ENCODE measurements around the gene DNAH3. TPM values are rescaled to one million over a fixed set of nuclear protein-coding genes. Genes with fewer than 3 reads are reported as not detected.
"Not testable (repeated sequence)": the region's sequence is repeated elsewhere in the genome, so short reads cannot be mapped to it uniquely, and the experiment has no call there.

Gene DNAH3
- total and polyA plus RNA-seq, 2 experiments from 2014 or later: not detected

DNA sequence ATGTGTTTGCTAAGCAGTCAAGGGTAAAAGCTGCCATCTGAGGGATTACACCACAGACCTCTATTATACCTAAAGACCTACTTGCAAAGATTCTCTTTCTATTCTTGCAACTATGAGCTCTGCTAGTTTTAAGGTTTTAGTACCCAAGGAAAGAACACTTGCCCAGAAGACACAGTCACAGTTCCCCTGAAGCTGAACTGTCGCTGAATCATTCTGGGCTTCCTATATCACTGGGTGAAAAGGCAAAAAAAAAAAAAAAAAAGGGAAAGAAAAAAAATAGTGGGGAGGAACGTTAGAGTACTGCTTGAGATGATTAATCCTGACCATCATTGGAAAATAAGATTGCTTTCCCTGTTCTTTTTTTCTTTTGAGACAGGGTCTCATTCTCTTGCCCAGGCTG is 212.2 kb downstream of the DNAH3 start:
- no peak overlapping the region for H3K4me3 ChIP-seq
- in situ Hi-C loops (cut with MboI): no loop called here
- H3K36me3 ChIP-seq (ENCODE audit: low read depth): no peaks in the 10 kb centered on the region
- no peaks in the 10 kb centered on the region for H3K9me3 ChIP-seq (ENCODE audit: low read depth)
- no peak overlapping the region for H3K9ac ChIP-seq
- no peaks in the 10 kb centered on the region for H4K20me1 ChIP-seq (ENCODE audit: insufficient read depth)
- WGBS, 2 experiments (ENCODE audit: low coverage in 1 of 2, low lambda C conversion rate in 2 of 2, missing lambda C conversion rate in 2 of 2): 3 to 8% methylated on average over 2 of the region's 2 CpGs
- no peak overlapping the region for H3K4me2 ChIP-seq (ENCODE audit: unreplicated experiment)
- H3K27me3 ChIP-seq (replicated peaks; ENCODE audit: insufficient read depth): no peaks in the 10 kb centered on the region
- H3K4me1 ChIP-seq (ENCODE audit: insufficient read depth): peaks cover 13% of the 10 kb centered on the region
- H2AFZ ChIP-seq: peak overlapping the region; percentile 50; the same call in 1 of the 2 replicates
- H3F3A ChIP-seq (ENCODE audit: insufficient read depth): peaks cover 14% of the 10 kb centered on the region; the same call in 1 of the 2 replicates
- no peak for TF ChIP-seq EZH2 (IDR thresholded peaks at IDR 0.05; ENCODE audit: insufficient read depth, poor library complexity, severe bottlenecking)
- TF ChIP-seq EZH2phosphoT487 (IDR thresholded peaks at IDR 0.05; ENCODE audit: insufficient read depth, low read depth): no peak
- no peaks in the 10 kb centered on the region for H3K79me2 ChIP-seq (ENCODE audit: insufficient read depth)
- peak; percentile 82 for DNase-seq
- H3K27ac ChIP-seq: peak overlapping the region; percentile 17; the same call in 1 of the 2 replicates
- no peaks in the 10 kb centered on the region for H3K9me2 ChIP-seq (ENCODE audit: insufficient read depth)

GRCh38 chr16:20937736-20938135 is 212.9 kb downstream of the DNAH3 start:
- in situ Hi-C loops (cut with MboI): no loop called here
- WGBS, 2 experiments (ENCODE audit: low coverage in 1 of 2, low lambda C conversion rate in 2 of 2, missing lambda C conversion rate in 2 of 2): 74 to 78% methylated on average over 6 of the region's 6 CpGs
- no peaks in the 10 kb centered on the region for H3K79me2 ChIP-seq (ENCODE audit: insufficient read depth)
- H3K27me3 ChIP-seq (replicated peaks; ENCODE audit: insufficient read depth): no peaks in the 10 kb centered on the region
- no peak overlapping the region for H3K4me2 ChIP-seq (ENCODE audit: unreplicated experiment)
- no peaks in the 10 kb centered on the region for H4K20me1 ChIP-seq (ENCODE audit: insufficient read depth)
- peaks cover 14% of the 10 kb centered on the region; the same call in 1 of the 2 replicates for H3F3A ChIP-seq (ENCODE audit: insufficient read depth)
- H2AFZ ChIP-seq: 0 out of 2 replicates have a peak overlapping the region, but pooled peaks have one; percentile 50
- H3K27ac ChIP-seq: no peak overlapping the region
- TF ChIP-seq EZH2 (IDR thresholded peaks at IDR 0.05; ENCODE audit: insufficient read depth, poor library complexity, severe bottlenecking) (no peak), EZH2phosphoT487 (IDR thresholded peaks at IDR 0.05; ENCODE audit: insufficient read depth, low read depth) (no peak)
- H3K4me1 ChIP-seq (ENCODE audit: insufficient read depth): peaks cover 13% of the 10 kb centered on the region
- H3K4me3 ChIP-seq: no peak overlapping the region
- H3K9me3 ChIP-seq (ENCODE audit: low read depth): no peaks in the 10 kb centered on the region
- H3K9me2 ChIP-seq (ENCODE audit: insufficient read depth): no peaks in the 10 kb centered on the region
- no peak for DNase-seq
- no peak overlapping the region for H3K9ac ChIP-seq
- H3K36me3 ChIP-seq (ENCODE audit: low read depth): no peaks in the 10 kb centered on the region

- H3K27me3 ChIP-seq (replicated peaks; ENCODE audit: insufficient read depth): no peaks in the 10 kb centered on the region
- H3K36me3 ChIP-seq (ENCODE audit: low read depth): no peaks in the 10 kb centered on the region
- H3K9me3 ChIP-seq (ENCODE audit: low read depth): no peaks in the 10 kb centered on the region
- no peaks in the 10 kb centered on the region for H3K9me2 ChIP-seq (ENCODE audit: insufficient read depth)
- no peak overlapping the region for H3K4me2 ChIP-seq (ENCODE audit: unreplicated experiment)
- H4K20me1 ChIP-seq (ENCODE audit: insufficient read depth): no peaks in the 10 kb centered on the region
- no peak for DNase-seq
- H3K79me2 ChIP-seq (ENCODE audit: insufficient read depth): no peaks in the 10 kb centered on the region
- H3K4me3 ChIP-seq: no peak overlapping the region
- no peak overlapping the region for H2AFZ ChIP-seq
- no peak overlapping the region for H3K27ac ChIP-seq
- TF ChIP-seq EZH2 (IDR thresholded peaks at IDR 0.05; ENCODE audit: insufficient read depth, poor library complexity, severe bottlenecking) (no peak), EZH2phosphoT487 (IDR thresholded peaks at IDR 0.05; ENCODE audit: insufficient read depth, low read depth) (no peak)
- H3F3A ChIP-seq (ENCODE audit: insufficient read depth): peaks cover 8% of the 10 kb centered on the region; the same call in 1 of the 2 replicates
- peaks cover 19% of the 10 kb centered on the region for H3K4me1 ChIP-seq (ENCODE audit: insufficient read depth)
- H3K9ac ChIP-seq: no peak overlapping the region
- in situ Hi-C loops (cut with MboI): no loop called here
Measured at GRCh38 chr16:20933589-20933988, 217.1 kb downstream of the DNAH3 start.

DNA sequence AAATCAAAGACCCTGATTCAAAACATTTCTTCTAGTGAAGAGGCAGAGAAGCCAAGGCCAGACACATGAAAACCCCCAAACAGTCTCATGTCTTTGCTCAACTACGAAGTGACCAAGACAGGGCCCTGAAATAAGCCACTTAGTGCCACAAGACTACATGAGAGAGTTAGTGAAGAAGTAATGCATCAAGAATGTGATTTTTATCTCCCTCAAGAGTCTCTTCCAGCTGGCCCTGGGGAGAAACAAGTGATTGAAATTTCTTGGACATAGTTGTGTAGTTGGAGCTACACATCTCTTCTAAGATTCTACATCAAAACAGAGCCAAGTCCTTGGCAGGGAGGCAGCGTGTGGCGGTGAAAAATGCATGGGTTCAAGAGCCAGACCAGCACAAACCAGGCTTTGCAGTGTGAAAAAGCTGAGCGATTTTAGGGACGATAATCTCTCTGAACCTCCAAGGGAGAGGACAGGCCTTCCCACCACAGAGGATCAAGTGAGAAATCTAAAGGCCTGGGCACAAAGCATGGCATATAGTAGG is 219.5 kb downstream of the DNAH3 start:
- Histone ChIP-seq H3K27ac (peak overlapping the region; percentile 30), H3K27me3 (replicated peaks; ENCODE audit: insufficient read depth) (no peaks in the 10 kb centered on the region), H3K36me3 (ENCODE audit: low read depth) (no peaks in the 10 kb centered on the region), H3K9me3 (ENCODE audit: low read depth) (no peaks in the 10 kb centered on the region), H3K4me1 (ENCODE audit: insufficient read depth) (peaks cover 10% of the 10 kb centered on the region), H3K4me2 (ENCODE audit: unreplicated experiment) (no peak overlapping the region), H4K20me1 (ENCODE audit: insufficient read depth) (no peaks in the 10 kb centered on the region), H2AFZ (0 out of 2 replicates have a peak overlapping the region, but pooled peaks have one; percentile 27), H3K4me3 (no peak overlapping the region), H3K9ac (no peak overlapping the region), H3F3A (ENCODE audit: insufficient read depth) (no peaks in the 10 kb centered on the region), H3K9me2 (ENCODE audit: insufficient read depth) (no peaks in the 10 kb centered on the region), H3K79me2 (ENCODE audit: insufficient read depth) (no peaks in the 10 kb centered on the region)
- in situ Hi-C loops (cut with MboI): no loop called here
- WGBS, 2 experiments (ENCODE audit: low coverage in 1 of 2, low lambda C conversion rate in 2 of 2, missing lambda C conversion rate in 2 of 2): 29 to 43% methylated on average over 5 of the region's 5 CpGs
- peak; percentile 54 for DNase-seq
- TF ChIP-seq EZH2phosphoT487 (IDR thresholded peaks at IDR 0.05; ENCODE audit: insufficient read depth, low read depth) (no peak), EZH2 (IDR thresholded peaks at IDR 0.05; ENCODE audit: insufficient read depth, poor library complexity, severe bottlenecking) (no peak)

DNA sequence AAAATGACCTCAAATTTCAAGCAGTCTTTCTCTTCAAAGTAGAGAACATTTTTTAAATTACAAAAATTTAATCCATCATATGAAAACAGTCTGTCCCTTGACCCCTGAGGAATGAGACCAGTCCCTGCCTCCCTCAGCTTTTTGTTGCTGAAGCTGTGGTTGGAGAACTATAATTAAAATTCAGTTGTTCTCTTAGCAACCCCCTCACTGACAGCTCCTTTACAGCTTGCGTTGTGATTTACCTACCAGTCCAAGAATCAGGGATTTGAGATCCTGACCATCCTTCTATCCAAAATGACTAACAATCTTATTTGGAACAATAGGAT is 220.3 kb downstream of the DNAH3 start:
- Histone ChIP-seq H3K36me3 (ENCODE audit: low read depth) (no peaks in the 10 kb centered on the region), H3K27ac (no peak overlapping the region), H3K4me3 (no peak overlapping the region), H3K9me2 (ENCODE audit: insufficient read depth) (no peaks in the 10 kb centered on the region), H3K27me3 (replicated peaks; ENCODE audit: insufficient read depth) (no peaks in the 10 kb centered on the region), H3K4me1 (ENCODE audit: insufficient read depth) (peaks cover 10% of the 10 kb centered on the region), H3K9me3 (ENCODE audit: low read depth) (no peaks in the 10 kb centered on the region), H3K9ac (no peak overlapping the region), H3K4me2 (ENCODE audit: unreplicated experiment) (no peak overlapping the region), H2AFZ (peak overlapping the region; percentile 45), H4K20me1 (ENCODE audit: insufficient read depth) (no peaks in the 10 kb centered on the region), H3F3A (ENCODE audit: insufficient read depth) (no peaks in the 10 kb centered on the region), H3K79me2 (ENCODE audit: insufficient read depth) (no peaks in the 10 kb centered on the region)
- in situ Hi-C loops (cut with MboI): no loop called here
- 48 to 65% methylated on average over 1 of the region's 1 CpG for WGBS, 2 experiments (ENCODE audit: low coverage in 1 of 2, low lambda C conversion rate in 2 of 2, missing lambda C conversion rate in 2 of 2)
- no peak for DNase-seq
- TF ChIP-seq EZH2phosphoT487 (IDR thresholded peaks at IDR 0.05; ENCODE audit: insufficient read depth, low read depth) (no peak), EZH2 (IDR thresholded peaks at IDR 0.05; ENCODE audit: insufficient read depth, poor library complexity, severe bottlenecking) (no peak)

DNA sequence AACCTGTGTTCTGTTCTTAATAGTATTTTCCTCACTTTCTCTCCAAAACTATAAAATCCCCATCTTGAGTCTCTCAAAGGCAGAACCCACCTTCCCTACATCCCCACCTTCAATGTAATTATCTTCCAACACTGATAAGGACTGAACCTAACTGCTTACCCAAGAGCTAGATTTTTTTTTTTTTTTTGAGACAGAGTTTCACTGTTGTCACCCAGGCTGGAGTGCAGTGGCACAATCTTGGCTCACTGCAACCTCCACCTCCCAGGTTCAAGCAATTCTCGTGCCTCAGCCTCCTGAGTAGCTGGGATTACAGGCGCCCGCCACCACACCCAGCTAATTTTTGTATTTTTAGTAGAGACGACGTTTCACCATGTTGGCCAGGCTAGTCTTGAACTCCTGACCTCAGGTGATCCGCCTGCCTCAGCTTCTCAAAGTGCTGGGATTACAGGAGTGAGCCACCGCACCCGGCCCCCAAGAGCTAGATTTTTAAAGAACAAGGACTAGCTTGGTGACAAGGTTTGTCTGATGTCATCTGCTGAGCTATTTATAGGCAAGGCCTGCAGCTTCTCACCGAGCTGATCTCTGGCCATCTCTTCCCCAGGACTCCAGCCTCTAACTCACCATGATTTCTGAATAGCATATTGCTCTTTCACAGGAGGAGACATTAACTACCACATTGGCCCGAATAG is 220.8 kb downstream of the DNAH3 start:
- peak; percentile 47 for DNase-seq
- H3K27me3 ChIP-seq (replicated peaks; ENCODE audit: insufficient read depth); H3K4me2 ChIP-seq (ENCODE audit: unreplicated experiment); in situ Hi-C loops (cut with MboI); H3K36me3 ChIP-seq (ENCODE audit: low read depth); H3K27ac ChIP-seq; H3K9me2 ChIP-seq (ENCODE audit: insufficient read depth); H3K4me1 ChIP-seq (ENCODE audit: insufficient read depth); H3K9ac ChIP-seq; H4K20me1 ChIP-seq (ENCODE audit: insufficient read depth); H3K79me2 ChIP-seq (ENCODE audit: insufficient read depth); H3K4me3 ChIP-seq; H3K9me3 ChIP-seq (ENCODE audit: low read depth); H3F3A ChIP-seq (ENCODE audit: insufficient read depth): not testable (repeated sequence)
- 55 to 59% methylated on average over 10 of the region's 10 CpGs for WGBS, 2 experiments (ENCODE audit: low coverage in 1 of 2, low lambda C conversion rate in 2 of 2, missing lambda C conversion rate in 2 of 2)
- peak overlapping the region; percentile 45 for H2AFZ ChIP-seq

Data from GM23248 (cell line).